Measurements from ENCODE around the gene CABP7. TPM values are rescaled to one million over a fixed set of nuclear protein-coding genes. Genes with fewer than 3 reads are reported as not detected.

The CABP7 gene
- total and polyA plus RNA-seq, 12 donors = 0.77 to 15.1 (median 5.9) TPM

GRCh38 chr22:29747832-29748231, 28.0 kb downstream of the CABP7 start:
- H3K27me3 ChIP-seq = no peaks in the 10 kb centered on the region
- H3K27ac ChIP-seq = no peak overlapping the region
- H3K9me3 ChIP-seq (replicated peaks in 1 of 3) = no peaks in the 10 kb centered on the region
- no peak overlapping the region for H3K4me3 ChIP-seq
- H3K36me3 ChIP-seq (replicated peaks in 1 of 2) = peaks cover 0 to 24% of the 10 kb centered on the region in 2 donors
- DNase-seq = no peak
- intact Hi-C loops (cut with DNase I) = no loop called here
- TF ChIP-seq POLR2A (IDR thresholded peaks at IDR 0.05) (no peak), CTCF (IDR thresholded peaks at IDR 0.05) (no peak)
- no peaks in the 10 kb centered on the region for H3K4me1 ChIP-seq (replicated peaks in 1 of 2)
- WGBS, 4 donors = 84 to 96% (median 92%) methylated on average over 7 of the region's 7 CpGs

DNA sequence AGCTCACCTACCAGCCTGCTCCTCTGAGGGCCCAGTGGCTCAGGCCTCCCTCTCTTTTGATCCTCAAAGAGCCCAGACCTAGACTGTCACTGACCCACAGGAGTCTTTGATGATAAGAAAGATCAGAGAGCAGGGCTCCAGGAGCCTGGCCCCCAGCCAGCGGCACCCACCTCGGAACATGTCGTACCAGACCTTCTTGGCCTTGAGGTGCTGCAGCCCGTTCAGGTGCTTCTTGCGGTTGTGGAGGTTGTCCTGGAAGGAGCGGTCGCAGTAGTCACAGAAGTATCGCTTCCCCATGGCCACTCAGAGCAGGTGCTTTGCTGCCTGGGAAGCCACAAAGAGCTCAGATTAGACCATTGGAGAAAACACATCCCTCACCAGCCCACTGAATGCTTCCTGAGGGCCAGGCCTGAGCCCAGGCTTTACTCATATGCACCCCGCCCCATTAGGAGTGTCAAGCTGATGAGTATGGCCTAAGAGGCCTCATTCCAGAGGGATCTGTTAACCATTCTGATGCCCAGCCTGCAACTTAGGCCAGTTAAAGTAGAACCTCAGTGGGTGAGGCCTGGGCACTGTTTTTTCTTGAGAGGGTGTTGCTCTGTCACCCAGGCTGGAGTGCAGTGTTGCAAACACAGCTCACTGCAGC, 28.6 kb downstream of the CABP7 start:
- H3K4me1 ChIP-seq (replicated peaks in 1 of 2) = no peaks in the 10 kb centered on the region
- H3K27ac ChIP-seq = no peak overlapping the region
- no peak for TF ChIP-seq CTCF (IDR thresholded peaks at IDR 0.05)
- TF ChIP-seq POLR2A (IDR thresholded peaks at IDR 0.05) = no peak
- no peaks in the 10 kb centered on the region for H3K27me3 ChIP-seq
- H3K4me3 ChIP-seq = no peak overlapping the region
- DNase-seq = no peak
- whole genome bisulfite sequencing, 4 donors = 81 to 86% (median 84%) methylated on average over 6 to 9 of the region's 9 CpGs; no CpG with 5 or more reads in 1 of the 4 donors
- peaks cover 0 to 24% of the 10 kb centered on the region in 2 donors for H3K36me3 ChIP-seq (replicated peaks in 1 of 2)
- H3K9me3 ChIP-seq (replicated peaks in 1 of 3) = no peaks in the 10 kb centered on the region
- intact Hi-C loops (cut with DNase I) = no loop called here

- DNase-seq = no peak
- TF ChIP-seq POLR2A (IDR thresholded peaks at IDR 0.05) = no peak
- TF ChIP-seq CTCF (IDR thresholded peaks at IDR 0.05) = no peak
- intact Hi-C loops (cut with DNase I) = no loop called here
- WGBS, 4 donors = 56 to 73% (median 70%) methylated on average over 3 of the region's 3 CpGs
- H3K9me3 ChIP-seq (replicated peaks in 1 of 3) = no peaks in the 10 kb centered on the region
- H3K27ac ChIP-seq = no peak overlapping the region
- H3K36me3 ChIP-seq (replicated peaks in 1 of 2) = peaks cover 0 to 18% of the 10 kb centered on the region in 2 donors
- no peaks in the 10 kb centered on the region for H3K27me3 ChIP-seq
- H3K4me3 ChIP-seq = no peak overlapping the region
- H3K4me1 ChIP-seq (replicated peaks in 1 of 2) = no peaks in the 10 kb centered on the region
Observed at GRCh38 chr22:29750029-29750428, 30.2 kb downstream of the CABP7 start.

DNA sequence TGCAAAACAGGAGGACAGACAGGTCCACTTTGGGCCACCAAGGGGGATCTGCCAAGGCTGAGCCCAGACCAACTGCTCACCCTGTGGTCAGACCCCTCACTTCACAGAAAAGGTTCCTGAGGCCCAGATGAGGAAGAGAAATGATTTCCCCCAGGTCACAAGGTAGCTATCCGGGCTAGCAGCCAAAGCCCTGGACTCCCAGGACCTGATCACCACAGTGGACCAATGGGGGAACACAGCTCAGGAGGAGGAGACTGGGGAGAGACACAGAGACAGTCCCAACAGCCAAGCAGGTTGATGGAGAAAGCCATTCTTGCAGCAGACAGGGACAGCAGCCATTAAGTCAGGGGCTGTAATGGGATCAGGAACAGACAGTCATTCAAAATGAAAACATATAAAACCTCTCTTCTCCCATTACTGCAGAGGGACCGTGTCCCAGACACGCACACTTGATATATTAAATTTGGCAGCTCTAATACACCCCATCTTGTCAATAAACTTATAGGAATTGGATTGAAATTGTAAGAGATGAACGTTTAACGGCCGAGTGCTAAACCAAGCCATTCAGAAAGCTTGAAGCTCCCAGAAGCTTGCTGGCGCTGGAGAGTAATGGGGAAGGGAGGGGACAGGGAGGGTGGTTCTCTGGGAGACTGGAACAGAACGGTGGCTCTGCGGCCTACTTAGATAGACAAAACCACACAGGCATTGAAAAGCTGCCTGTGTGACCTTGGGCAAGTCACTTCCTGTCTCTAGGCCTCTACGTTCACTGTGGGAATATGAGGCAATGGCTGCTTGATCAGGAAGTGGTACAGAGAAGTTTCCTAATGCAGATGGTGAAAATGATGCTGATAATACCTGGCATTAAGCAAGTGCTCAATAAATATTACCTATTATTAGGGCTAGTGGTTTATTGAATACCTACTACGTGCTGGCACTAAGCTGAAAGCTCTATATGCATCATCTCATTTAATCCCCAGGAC, 31.0 kb downstream of the CABP7 start:
- intact Hi-C loops (cut with DNase I) = no loop called here
- no peaks in the 10 kb centered on the region for H3K9me3 ChIP-seq (replicated peaks in 1 of 3)
- H3K27ac ChIP-seq = peak overlapping the region in 1 of 5 donors; percentile 20
- TF ChIP-seq CTCF (IDR thresholded peaks at IDR 0.05) (no peak), POLR2A (IDR thresholded peaks at IDR 0.05) (no peak)
- H3K36me3 ChIP-seq (replicated peaks in 1 of 2) = peaks cover 0 to 9% of the 10 kb centered on the region in 2 donors
- H3K4me1 ChIP-seq (replicated peaks in 1 of 2) = no peaks in the 10 kb centered on the region
- H3K4me3 ChIP-seq = no peak overlapping the region
- no peaks in the 10 kb centered on the region for H3K27me3 ChIP-seq
- WGBS, 4 donors = 60 to 77% (median 63%) methylated on average over 10 to 11 of the region's 11 CpGs
- DNase-seq = peak in 4 of 7 donors; percentile 45 to 59 (median 52)

All from adrenal gland (tissue), 12 donors.